GM18526 (cell line): Measurements from ENCODE around the gene NR0B2.

Experiments
- POLR2A ChIP-seq: IDR thresholded peaks from 3 replicates; pipeline ENCODE4 v1.6.1; 2011; ENCODE audit not compliant: insufficient read length; ENCODE audit errors: extremely low read depth

The NR0B2 gene

DNA sequence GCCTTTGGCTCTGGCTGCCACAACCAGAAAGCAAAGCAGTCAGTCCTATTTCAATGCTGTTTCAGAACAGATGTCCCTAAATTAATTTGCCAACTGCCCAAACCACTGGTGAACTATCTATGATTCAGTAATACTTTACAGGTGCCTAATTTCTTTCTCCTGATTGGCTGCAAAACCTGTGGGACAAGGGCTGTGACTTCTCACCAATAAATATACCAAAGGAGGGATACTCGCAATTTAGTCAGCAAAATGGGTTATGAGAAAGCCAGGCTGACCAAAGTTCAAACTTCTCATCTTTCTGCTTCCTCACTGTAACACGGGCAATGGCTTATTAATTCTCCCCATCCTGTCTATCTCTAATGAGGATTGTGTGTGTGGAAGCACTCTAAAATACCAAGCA lies 36.4 kb downstream of the NR0B2 start:
- TF ChIP-seq POLR2A: no peak

- no peak for TF ChIP-seq POLR2A
These were observed 38.9 kb downstream of the NR0B2 start for GRCh38 chr1:26874896-26875295.

DNA sequence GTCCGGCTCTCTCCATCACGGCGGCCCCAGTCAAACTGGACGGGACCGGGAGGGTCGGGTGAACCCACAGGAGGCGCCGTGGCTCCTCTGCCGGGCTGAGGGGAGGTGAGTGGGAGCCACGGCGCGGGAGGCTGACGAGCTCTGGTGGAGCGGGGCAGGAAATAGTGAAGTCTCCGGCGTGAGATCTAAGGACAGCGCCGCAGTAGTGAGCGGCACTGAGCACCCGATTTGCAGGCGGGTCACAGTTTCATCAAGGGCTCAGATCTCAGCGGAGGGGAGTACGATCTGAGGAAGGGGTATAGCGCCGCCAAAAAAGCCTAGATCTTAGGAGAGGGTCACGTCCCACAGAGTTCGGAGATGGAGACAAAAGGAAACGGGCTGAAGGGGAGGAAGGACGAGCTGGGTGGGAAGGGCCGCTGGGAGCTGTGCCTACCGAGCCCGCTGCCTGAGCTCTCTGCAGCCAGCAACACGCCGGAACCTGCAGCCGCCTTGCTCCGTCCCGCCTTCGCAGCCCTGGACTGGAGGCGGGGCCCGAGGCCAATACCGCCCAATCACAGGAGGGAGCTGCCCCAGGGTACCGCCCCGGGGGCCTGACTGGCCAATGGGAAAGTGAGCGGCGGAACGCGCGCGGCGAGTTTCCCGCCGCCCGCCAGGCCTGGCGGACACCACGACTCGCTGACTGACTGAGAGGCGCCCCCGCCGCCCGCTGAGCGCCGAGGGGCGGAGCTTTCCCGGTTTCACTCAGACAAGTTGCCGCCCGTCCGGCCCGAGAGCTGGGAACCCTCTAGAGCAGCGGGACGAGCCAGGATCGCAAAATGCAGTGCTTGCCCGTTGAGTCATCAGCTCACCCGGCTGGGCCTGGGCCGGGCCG lies 48.9 kb downstream of the NR0B2 start:
- peak; percentile 99 for TF ChIP-seq POLR2A

GRCh38 chr1:26863685-26864077 lies 50.1 kb downstream of the NR0B2 start:
- no peak for TF ChIP-seq POLR2A

GRCh38 chr1:26862781-26863684 lies 50.7 kb downstream of the NR0B2 start, which contains the start of gene SFN:
Gene SFN (plus strand): TSS chr1:26863149. CDS start chr1:26863213, 64 bp downstream.
- no peak for TF ChIP-seq POLR2A

- no peak for TF ChIP-seq POLR2A
These were observed 51.8 kb downstream of the NR0B2 start for GRCh38 chr1:26861889-26862378.
